Inflammatory macrophage (primary cell): Measurements from ENCODE around the gene POU4F3.
A peak's percentile ranks its signal among the peaks of the same experiment; 100 is the strongest.
"Not testable (repeated sequence)": the region's sequence is repeated elsewhere in the genome, so short reads cannot be mapped to it uniquely, and the experiment has no call there.

ENCODE experiments used
- DNase-seq, 2 donors: peaks; one replicate each; pipeline ENCODE4 v3.0.0-alpha.2; 2020 to 2022
- total RNA-seq, 18 experiments: gene quantifications; one replicate each; lab custom pipeline; 2026; ENCODE audit warnings: mixed read lengths in 6 of 18, inconsistent platforms in 2 of 18; lab: John Stamatoyannopoulos, UW

Gene POU4F3
- 0 to 0.25 (median 0.02) reads per million in 18 experiments for total RNA-seq

- DNase-seq = no peak
Measured at GRCh38 chr5:146338774-146339714, at the start of gene POU4F3. POU4F3 (plus strand) TSS chr5:146338839; CDS start chr5:146339113, 274 bp downstream.

- no peak for DNase-seq
Measured at GRCh38 chr5:146290318-146290717, 48.3 kb upstream of the POU4F3 start.

GRCh38 chr5:146291421-146292074 is 47.1 kb upstream of the POU4F3 start:
- peak; percentile 48 to 57 for DNase-seq

- no peak for DNase-seq
Measured at GRCh38 chr5:146296245-146296644, 42.4 kb upstream of the POU4F3 start.

GRCh38 chr5:146298920-146299319 is 39.7 kb upstream of the POU4F3 start:
- not testable (repeated sequence) for DNase-seq

GRCh38 chr5:146301626-146302025 is 37.0 kb upstream of the POU4F3 start:
- DNase-seq = no peak

- DNase-seq = no peak
Measured at GRCh38 chr5:146302406-146302805, 36.2 kb upstream of the POU4F3 start.

- DNase-seq = no peak
Measured at GRCh38 chr5:146306838-146307237, 31.8 kb upstream of the POU4F3 start.

- no peak for DNase-seq
Measured at GRCh38 chr5:146307796-146308195, 30.8 kb upstream of the POU4F3 start.

- DNase-seq = no peak
Measured at GRCh38 chr5:146310540-146310939, 28.1 kb upstream of the POU4F3 start.

GRCh38 chr5:146311278-146311677 is 27.4 kb upstream of the POU4F3 start:
- DNase-seq = no peak

GRCh38 chr5:146313027-146313426 is 25.6 kb upstream of the POU4F3 start:
- peak; percentile 58 to 70 for DNase-seq

GRCh38 chr5:146321571-146321970 is 17.1 kb upstream of the POU4F3 start:
- no peak for DNase-seq

GRCh38 chr5:146327257-146327870 is 11.3 kb upstream of the POU4F3 start:
- no peak for DNase-seq

GRCh38 chr5:146327989-146328388 is 10.7 kb upstream of the POU4F3 start:
- no peak for DNase-seq

- DNase-seq = no peak
Measured at GRCh38 chr5:146329697-146330096, 8.9 kb upstream of the POU4F3 start.

GRCh38 chr5:146331423-146331822 is 7.2 kb upstream of the POU4F3 start:
- DNase-seq = no peak

GRCh38 chr5:146334074-146334533 is 4.5 kb upstream of the POU4F3 start:
- DNase-seq = no peak

GRCh38 chr5:146336197-146336596 is 2.4 kb upstream of the POU4F3 start:
- no peak for DNase-seq

- DNase-seq = no peak
Measured at GRCh38 chr5:146337264-146337904, 1.3 kb upstream of the POU4F3 start.

GRCh38 chr5:146337928-146338327 is 711 bp upstream of the POU4F3 start:
- DNase-seq = no peak

GRCh38 chr5:146339715-146340259 is 1.1 kb downstream of the POU4F3 start:
- no peak for DNase-seq
